Measurements from ENCODE around the gene LHFPL2. TPM values are rescaled to one million over a fixed set of nuclear protein-coding genes. Genes with fewer than 3 reads are reported as not detected.
A peak's percentile ranks its signal among the peaks of the same experiment; 100 is the strongest.

LHFPL2 gene
- total and polyA plus RNA-seq, 7 donors, result 1.1 to 6.4 (median 3.6) TPM

- 63 to 71% (median 66%) methylated on average over 18 of the region's 18 CpGs for WGBS, 3 donors
- intact Hi-C loops (cut with DNase I), result loop anchor here in 1 of 2 donors (5.0 kb wide), 1 partner anchor 37 kb away; no protein-coding TSS in a partner anchor
- TF ChIP-seq, protein P1, sequence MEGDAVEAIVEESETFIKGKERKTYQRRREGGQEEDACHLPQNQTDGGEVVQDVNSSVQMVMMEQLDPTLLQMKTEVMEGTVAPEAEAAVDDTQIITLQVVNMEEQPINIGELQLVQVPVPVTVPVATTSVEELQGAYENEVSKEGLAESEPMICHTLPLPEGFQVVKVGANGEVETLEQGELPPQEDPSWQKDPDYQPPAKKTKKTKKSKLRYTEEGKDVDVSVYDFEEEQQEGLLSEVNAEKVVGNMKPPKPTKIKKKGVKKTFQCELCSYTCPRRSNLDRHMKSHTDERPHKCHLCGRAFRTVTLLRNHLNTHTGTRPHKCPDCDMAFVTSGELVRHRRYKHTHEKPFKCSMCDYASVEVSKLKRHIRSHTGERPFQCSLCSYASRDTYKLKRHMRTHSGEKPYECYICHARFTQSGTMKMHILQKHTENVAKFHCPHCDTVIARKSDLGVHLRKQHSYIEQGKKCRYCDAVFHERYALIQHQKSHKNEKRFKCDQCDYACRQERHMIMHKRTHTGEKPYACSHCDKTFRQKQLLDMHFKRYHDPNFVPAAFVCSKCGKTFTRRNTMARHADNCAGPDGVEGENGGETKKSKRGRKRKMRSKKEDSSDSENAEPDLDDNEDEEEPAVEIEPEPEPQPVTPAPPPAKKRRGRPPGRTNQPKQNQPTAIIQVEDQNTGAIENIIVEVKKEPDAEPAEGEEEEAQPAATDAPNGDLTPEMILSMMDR (IDR thresholded peaks at IDR 0.05), result no peak
- H3K9me3 ChIP-seq, result no peaks in the 10 kb centered on the region
- no peaks in the 10 kb centered on the region for H3K36me3 ChIP-seq (ENCODE audit: insufficient read depth in 1 of 2, low read depth in 1 of 2)
- DNase-seq, result no peak
- no peaks in the 10 kb centered on the region for H3K27me3 ChIP-seq (ENCODE audit: insufficient read depth in 3 of 3, low read length in 2 of 3)
- H3K4me3 ChIP-seq, result peak overlapping the region; percentile 70
- H3K4me1 ChIP-seq, result peaks cover 60% of the 10 kb centered on the region
- peak overlapping the region; percentile 73 for H3K27ac ChIP-seq
- ATAC-seq, result no peak
Observed at GRCh38 chr5:78509145-78509865, 139.3 kb downstream of the LHFPL2 start.

DNA sequence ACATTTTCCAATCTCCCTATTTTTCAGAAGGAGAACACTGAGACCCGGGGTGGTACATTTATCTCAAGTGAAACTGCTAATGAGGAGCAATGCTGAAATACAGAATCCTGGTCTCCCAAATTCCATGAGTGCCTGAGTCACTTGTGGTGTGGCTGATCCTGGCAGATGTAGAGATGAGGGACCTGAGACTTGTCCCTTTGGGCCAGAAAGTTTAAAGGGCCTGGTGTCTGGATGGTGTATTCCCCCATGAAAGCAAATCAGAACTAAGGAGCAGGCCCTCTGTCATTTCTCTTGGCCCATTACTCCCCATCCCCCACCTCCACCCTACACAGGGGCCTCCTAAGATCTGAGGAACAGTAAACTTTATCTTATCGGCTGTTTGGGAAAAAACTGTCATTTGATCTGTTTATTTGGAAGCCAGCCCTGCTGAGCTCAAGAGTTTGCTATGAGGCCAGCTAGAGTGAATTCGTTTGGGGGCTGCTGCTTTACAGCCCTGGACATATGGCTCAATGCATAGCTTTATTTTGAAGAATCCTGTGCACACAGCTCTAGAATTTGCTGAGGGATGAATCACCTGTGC is 140.3 kb downstream of the LHFPL2 start:
- Histone ChIP-seq H3K27ac (no peak overlapping the region), H3K4me1 (peaks cover 66% of the 10 kb centered on the region)
- ATAC-seq, result no peak

GRCh38 chr5:78507531-78507930 is 141.0 kb downstream of the LHFPL2 start:
- H3K9me3 ChIP-seq, result no peaks in the 10 kb centered on the region
- no peak overlapping the region for H3K27ac ChIP-seq
- DNase-seq, result no peak
- no peak overlapping the region for H3K4me3 ChIP-seq
- ATAC-seq, result no peak
- TF ChIP-seq, protein P1 (IDR thresholded peaks at IDR 0.05), result no peak
- H3K27me3 ChIP-seq (ENCODE audit: insufficient read depth in 3 of 3, low read length in 2 of 3), result no peaks in the 10 kb centered on the region
- no peaks in the 10 kb centered on the region for H3K36me3 ChIP-seq (ENCODE audit: insufficient read depth in 1 of 2, low read depth in 1 of 2)
- peaks cover 66% of the 10 kb centered on the region for H3K4me1 ChIP-seq
- 95% methylated on average over 2 of the region's 2 CpGs for WGBS, 3 donors
- intact Hi-C loops (cut with DNase I), result loop anchor here in 1 of 2 donors (5.0 kb wide), 1 partner anchor 35 kb away; no protein-coding TSS in a partner anchor

More for the DNA sequence above, 140.3 kb downstream of the LHFPL2 start:
- TF ChIP-seq, protein P1 (IDR thresholded peaks at IDR 0.05), result no peak
- Histone ChIP-seq H3K4me3 (no peak overlapping the region), H3K9me3 (no peaks in the 10 kb centered on the region), H3K36me3 (ENCODE audit: insufficient read depth in 1 of 2, low read depth in 1 of 2) (no peaks in the 10 kb centered on the region), H3K27me3 (ENCODE audit: insufficient read depth in 3 of 3, low read length in 2 of 3) (no peaks in the 10 kb centered on the region)
- DNase-seq, result no peak
- intact Hi-C loops (cut with DNase I), result loop anchor here in 1 of 2 donors (5.0 kb wide), 1 partner anchor 36 kb away; no protein-coding TSS in a partner anchor
- 37 to 48% (median 40%) methylated on average over 3 of the region's 3 CpGs for WGBS, 3 donors

- no peak for ATAC-seq
Observed at GRCh38 chr5:78506261-78507024, 142.1 kb downstream of the LHFPL2 start.

More at GRCh38 chr5:78506261-78507024, 142.1 kb downstream of the LHFPL2 start:
- Histone ChIP-seq H3K27me3 (ENCODE audit: insufficient read depth in 3 of 3, low read length in 2 of 3) (no peaks in the 10 kb centered on the region), H3K4me1 (peaks cover 60% of the 10 kb centered on the region), H3K27ac (no peak overlapping the region), H3K9me3 (no peaks in the 10 kb centered on the region), H3K4me3 (no peak overlapping the region), H3K36me3 (ENCODE audit: insufficient read depth in 1 of 2, low read depth in 1 of 2) (no peaks in the 10 kb centered on the region)
- TF ChIP-seq, protein P1 (IDR thresholded peaks at IDR 0.05), result no peak
- intact Hi-C loops (cut with DNase I), result loop anchor here in 1 of 2 donors (5.0 kb wide), 1 partner anchor 34 kb away; no protein-coding TSS in a partner anchor
- no peak for DNase-seq
- 75 to 86% (median 81%) methylated on average over 2 of the region's 2 CpGs for WGBS, 3 donors
